ENCODE data around the gene DNAJC8. TPM values are rescaled to one million over a fixed set of nuclear protein-coding genes. Genes with fewer than 3 reads are reported as not detected.

The DNAJC8 gene
- total and polyA plus RNA-seq, 12 donors, result 39.7 to 74.0 (median 58.0) TPM

DNA sequence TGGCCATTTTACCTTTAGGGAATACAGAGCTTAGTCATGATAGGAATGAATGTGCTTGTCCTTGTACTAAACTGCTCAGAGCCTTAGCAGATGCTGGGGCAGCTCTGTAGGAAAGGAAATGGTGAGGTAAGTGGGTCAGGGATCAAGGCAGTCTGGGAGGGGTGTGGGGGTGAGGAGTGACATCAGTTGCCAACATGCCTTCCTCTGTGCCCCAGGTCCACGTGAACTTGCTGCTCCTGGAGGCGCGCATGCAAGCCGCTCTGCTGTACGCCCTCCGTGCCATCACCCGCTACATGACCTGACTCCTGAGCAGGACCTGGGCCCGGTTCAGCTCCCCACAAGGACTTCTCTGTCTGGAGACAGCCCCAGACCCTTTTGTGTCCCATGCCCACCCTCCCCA, 47.7 kb upstream of the DNAJC8 start:
- 86 to 87% methylated on average over 8 of the region's 8 CpGs for WGBS, 2 donors
- H3K4me3 ChIP-seq, result no peak overlapping the region
- H3K36me3 ChIP-seq, result peaks cover 0 to 77% (median 33%) of the 10 kb centered on the region in 9 donors
- peaks cover 0 to 30% (median 0%) of the 10 kb centered on the region in 9 donors for H3K4me1 ChIP-seq
- intact Hi-C loops (cut with DNase I), result no loop called here
- peak overlapping the region in 4 of 10 donors; percentile 9 to 64 (median 50) for H3K27ac ChIP-seq
- no peak for DNase-seq
- H3K9me3 ChIP-seq, result no peaks in the 10 kb centered on the region
- peak in 5 of 8 donors; percentile 24 to 54 (median 28) for ATAC-seq
- TF ChIP-seq, protein P1, sequence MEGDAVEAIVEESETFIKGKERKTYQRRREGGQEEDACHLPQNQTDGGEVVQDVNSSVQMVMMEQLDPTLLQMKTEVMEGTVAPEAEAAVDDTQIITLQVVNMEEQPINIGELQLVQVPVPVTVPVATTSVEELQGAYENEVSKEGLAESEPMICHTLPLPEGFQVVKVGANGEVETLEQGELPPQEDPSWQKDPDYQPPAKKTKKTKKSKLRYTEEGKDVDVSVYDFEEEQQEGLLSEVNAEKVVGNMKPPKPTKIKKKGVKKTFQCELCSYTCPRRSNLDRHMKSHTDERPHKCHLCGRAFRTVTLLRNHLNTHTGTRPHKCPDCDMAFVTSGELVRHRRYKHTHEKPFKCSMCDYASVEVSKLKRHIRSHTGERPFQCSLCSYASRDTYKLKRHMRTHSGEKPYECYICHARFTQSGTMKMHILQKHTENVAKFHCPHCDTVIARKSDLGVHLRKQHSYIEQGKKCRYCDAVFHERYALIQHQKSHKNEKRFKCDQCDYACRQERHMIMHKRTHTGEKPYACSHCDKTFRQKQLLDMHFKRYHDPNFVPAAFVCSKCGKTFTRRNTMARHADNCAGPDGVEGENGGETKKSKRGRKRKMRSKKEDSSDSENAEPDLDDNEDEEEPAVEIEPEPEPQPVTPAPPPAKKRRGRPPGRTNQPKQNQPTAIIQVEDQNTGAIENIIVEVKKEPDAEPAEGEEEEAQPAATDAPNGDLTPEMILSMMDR (IDR thresholded peaks at IDR 0.05), result no peak
- no peaks in the 10 kb centered on the region for H3K27me3 ChIP-seq

DNA sequence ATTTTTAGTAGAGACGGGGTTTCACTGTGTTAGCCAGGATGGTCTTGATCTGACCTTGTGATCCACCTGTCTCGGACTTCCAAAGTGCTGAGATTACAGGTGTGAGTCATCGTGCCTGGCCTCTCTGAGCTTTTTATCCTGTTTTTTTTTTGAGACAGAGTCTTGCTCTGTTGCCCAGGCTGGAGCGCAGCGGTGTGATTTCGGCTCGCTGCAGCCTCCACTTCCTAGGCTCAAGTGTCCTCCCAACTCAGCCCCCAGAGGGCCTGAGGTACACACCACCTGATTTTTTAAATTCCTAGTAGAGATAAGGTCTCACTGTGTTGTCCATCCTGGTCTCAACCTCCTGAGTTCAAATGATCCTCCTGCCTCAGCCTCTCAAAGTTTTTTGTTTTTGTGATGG, 46.9 kb upstream of the DNAJC8 start:
- intact Hi-C loops (cut with DNase I), result no loop called here
- peaks cover 0 to 84% (median 37%) of the 10 kb centered on the region in 9 donors for H3K36me3 ChIP-seq
- H3K27ac ChIP-seq, result peak overlapping the region in 2 of 10 donors; percentile 53 to 64
- DNase-seq, result no peak
- 94 to 95% methylated on average over 7 of the region's 7 CpGs for WGBS, 2 donors
- no peak for ATAC-seq
- TF ChIP-seq, protein P1 (IDR thresholded peaks at IDR 0.05), result no peak
- H3K4me1 ChIP-seq, result peaks cover 0 to 30% (median 0%) of the 10 kb centered on the region in 9 donors
- no peak overlapping the region for H3K4me3 ChIP-seq
- H3K9me3 ChIP-seq, result no peaks in the 10 kb centered on the region
- H3K27me3 ChIP-seq, result no peaks in the 10 kb centered on the region

DNA sequence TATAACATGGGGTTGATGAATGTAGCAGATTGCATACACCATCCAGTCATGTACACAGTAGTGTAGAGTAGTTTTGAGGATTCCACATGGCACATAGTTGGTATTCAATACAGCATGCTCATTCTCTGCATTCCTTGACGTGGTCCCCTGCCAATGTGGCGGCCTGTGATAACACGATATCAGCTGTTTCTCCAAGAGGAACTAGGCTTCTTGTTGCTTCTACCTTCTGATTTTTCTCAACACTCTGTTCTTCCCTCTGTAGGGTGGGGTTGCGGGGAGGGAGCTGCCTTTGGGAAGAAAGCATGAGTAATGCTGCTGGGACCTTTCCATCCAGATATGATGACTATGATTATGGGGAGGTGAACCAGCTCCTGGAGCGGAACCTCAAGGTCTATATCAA, 45.9 kb upstream of the DNAJC8 start:
- peaks cover 0 to 94% (median 37%) of the 10 kb centered on the region in 9 donors for H3K36me3 ChIP-seq
- intact Hi-C loops (cut with DNase I), result no loop called here
- H3K4me1 ChIP-seq, result peaks cover 0 to 30% (median 0%) of the 10 kb centered on the region in 9 donors
- H3K27me3 ChIP-seq, result no peaks in the 10 kb centered on the region
- DNase-seq (no peak), ATAC-seq (no peak)
- H3K4me3 ChIP-seq, result no peak overlapping the region
- no peak overlapping the region for H3K27ac ChIP-seq
- H3K9me3 ChIP-seq, result no peaks in the 10 kb centered on the region
- 83% methylated on average over 5 of the region's 5 CpGs for WGBS, 2 donors
- TF ChIP-seq, protein P1 (IDR thresholded peaks at IDR 0.05), result no peak

DNA sequence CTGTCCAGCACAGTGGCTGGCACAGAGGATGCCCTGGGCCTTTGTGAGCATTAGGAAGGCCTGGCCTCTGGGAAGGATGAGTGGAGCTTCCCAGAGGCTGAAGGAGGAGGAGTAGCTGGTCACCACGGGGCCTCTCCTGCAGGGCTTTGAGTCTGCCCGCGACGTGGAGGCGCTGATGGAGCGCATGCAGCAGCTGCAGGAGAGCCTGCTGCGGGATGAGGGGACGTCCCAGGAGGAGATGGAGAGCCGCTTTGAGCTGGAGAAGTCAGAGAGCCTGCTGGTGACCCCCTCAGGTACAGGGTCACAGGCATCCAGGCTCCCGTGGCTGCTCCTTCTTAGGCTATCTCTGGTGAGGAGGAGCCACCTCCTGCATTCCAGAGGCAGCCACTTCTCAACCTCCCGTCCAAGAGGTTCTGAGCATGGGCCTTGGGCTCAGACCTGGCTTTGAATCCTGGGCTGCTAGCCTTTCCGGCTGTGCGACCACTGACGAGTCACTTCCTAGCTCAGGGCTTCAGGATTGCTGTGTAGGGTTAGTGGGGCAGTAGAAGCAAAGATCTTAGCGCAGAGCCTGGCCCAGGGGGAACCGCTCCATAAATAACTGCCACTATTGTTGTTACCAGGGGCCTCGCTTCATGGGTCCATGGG, 40.5 kb upstream of the DNAJC8 start:
- no peak overlapping the region for H3K27ac ChIP-seq
- intact Hi-C loops (cut with DNase I), result no loop called here
- H3K27me3 ChIP-seq, result no peaks in the 10 kb centered on the region
- H3K4me1 ChIP-seq, result peaks cover 0 to 2% (median 0%) of the 10 kb centered on the region in 9 donors
- H3K4me3 ChIP-seq, result no peak overlapping the region
- 81 to 83% methylated on average over 17 of the region's 17 CpGs for WGBS, 2 donors
- H3K9me3 ChIP-seq, result no peaks in the 10 kb centered on the region
- H3K36me3 ChIP-seq, result peaks cover 0 to 96% (median 42%) of the 10 kb centered on the region in 9 donors
- DNase-seq (no peak), ATAC-seq (no peak)
- TF ChIP-seq, protein P1 (IDR thresholded peaks at IDR 0.05), result no peak
